K562 (cell line): ENCODE results near the gene SNAPC5. TPM values are rescaled to one million over a fixed set of nuclear protein-coding genes. Genes with fewer than 3 reads are reported as not detected.

Experiments used
- ARHGAP35 ChIP-seq: fragments of 450-650 bp; IDR thresholded peaks from 2 replicates; pipeline ENCODE4 v1.6.1; 2018; ENCODE audit not compliant: partially characterized antibody
- ETS2 ChIP-seq: IDR thresholded peaks from 2 replicates; pipeline ENCODE4 v1.6.1; 2016; ENCODE audit warnings: borderline replicate concordance, missing genetic modification characterization, mild to moderate bottlenecking, moderate library complexity, missing compliant biosample characterization; ENCODE audit not compliant: poor library complexity, severe bottlenecking
- GATAD2B ChIP-seq: fragments of 450-650 bp; IDR thresholded peaks from 2 replicates; pipeline ENCODE4 v1.6.1; 2017; ENCODE audit warnings: mild to moderate bottlenecking, borderline replicate concordance
- HCFC1 ChIP-seq: IDR thresholded peaks from 2 replicates; pipeline ENCODE4 v1.6.1; 2012; ENCODE audit warnings: low read depth, low read length, improper control_type of control experiment
- KDM4B ChIP-seq, 2 experiments: fragments of 450-650 bp in 1 of 2; sonication (generic) in 1 of 2; IDR thresholded peaks; 2 replicates each; pipeline ENCODE4 v1.6.1; 2016 to 2017; ENCODE audit warnings: borderline replicate concordance in 2 of 2, antibody characterized with exemption in 1 of 2, low read depth in 1 of 2, mild to moderate bottlenecking in 1 of 2
- LCOR ChIP-seq: sonication (generic); formaldehyde crosslinking; IDR thresholded peaks from 2 replicates; pipeline ENCODE4 v1.8.0; 2022; ENCODE audit warnings: mild to moderate bottlenecking, missing genetic modification reagents
- MEF2A ChIP-seq: IDR thresholded peaks from 2 replicates; pipeline ENCODE4 v1.6.1; 2011; ENCODE audit warnings: low read depth, mild to moderate bottlenecking, low read length, moderate library complexity; ENCODE audit not compliant: control insufficient read depth
- MTA1 ChIP-seq: fragments of 450-650 bp; IDR thresholded peaks from 2 replicates; pipeline ENCODE4 v1.6.1; 2017; ENCODE audit warnings: borderline replicate concordance
- MTA3 ChIP-seq: fragments of 450-650 bp; formaldehyde crosslinking; IDR thresholded peaks from 2 replicates; pipeline ENCODE4 v1.6.1; 2017; ENCODE audit warnings: mild to moderate bottlenecking, borderline replicate concordance
- PHB ChIP-seq: fragments of 250-450 bp; sonication (Bioruptor Pico); IDR thresholded peaks from 2 replicates; pipeline ENCODE4 v1.5.0; 2021
- PHF21A ChIP-seq: fragments of 450-650 bp; IDR thresholded peaks from 2 replicates; pipeline ENCODE4 v1.6.1; 2017; ENCODE audit warnings: low read depth, borderline replicate concordance
- RCOR1 ChIP-seq, 2 experiments: IDR thresholded peaks; 2 replicates each; pipeline ENCODE4 v1.6.1; 2012; ENCODE audit warnings: low read depth in 2 of 2, low read length in 2 of 2, borderline replicate concordance in 1 of 2, improper control_type of control experiment in 1 of 2
- TAL1 ChIP-seq: fragments of 450-650 bp; IDR thresholded peaks from 2 replicates; pipeline ENCODE4 v1.6.1; 2016; ENCODE audit warnings: mild to moderate bottlenecking
- TBP ChIP-seq: optimal IDR thresholded peaks from 2 replicates; pipeline ENCODE3; 2011; ENCODE audit warnings: low read depth, low read length, improper control_type of control experiment
- TOE1 ChIP-seq, 2 experiments: fragments of 450-650 bp in 1 of 2; sonication (generic) in 1 of 2; formaldehyde crosslinking in 1 of 2; IDR thresholded peaks; 2 replicates each; pipeline versions ENCODE4 v1.7.1 to v1.8.0; 2016 to 2022; ENCODE audit warnings: borderline replicate concordance in 2 of 2, mild to moderate bottlenecking in 2 of 2, antibody characterized with exemption in 1 of 2, inconsistent platforms in 1 of 2, low read depth in 1 of 2, missing genetic modification reagents in 1 of 2, moderate library complexity in 1 of 2
- ZBED1 ChIP-seq: IDR thresholded peaks from 2 replicates; pipeline ENCODE4 v1.6.1; 2014
- ZC3H8 ChIP-seq: fragments of 450-650 bp; IDR thresholded peaks from 2 replicates; pipeline ENCODE4 v1.6.1; 2017
- ZNF589 ChIP-seq: fragments of 200-800 bp; sonication (Bioruptor generic); IDR thresholded peaks from 2 replicates; pipeline ENCODE4 v1.6.1; 2016; ENCODE audit warnings: low read depth, missing genetic modification characterization, missing compliant biosample characterization
- ZNF766 ChIP-seq: fragments of 200-800 bp; sonication (Bioruptor generic); conservative IDR thresholded peaks from 2 replicates; pipeline ENCODE4 v1.6.1; 2016; ENCODE audit warnings: missing genetic modification characterization, missing compliant biosample characterization
- polyA plus RNA-seq, 8 experiments: library from polyadenylated mRNA; depleted of rRNA in 4 of 8; stranded (reverse) in 5 of 8; unstranded in 3 of 8; fragments of >200 nt; fragmentation: Nextera tagmentation in 2 of 8; fragmentation: Illumina TruSeq in 1 of 8; extraction: Ambion mirVana in 2 of 8; extraction: Trizol in 1 of 8; gene quantifications; 2 replicates each; pipeline versions ENCODE4 v1.2.1 to v1.2.3, GENCODE V29; 2011 to 2014; ENCODE audit warnings: inconsistent platforms in 1 of 8, missing spikeins in 1 of 8
- total RNA-seq, 7 experiments: library from RNA; depleted of rRNA in 6 of 7; stranded (reverse); fragments of >200 nt in 6 of 7; fragmentation: Illumina TruSeq in 2 of 7; extraction: Trizol in 2 of 7; gene quantifications; 2 replicates each; pipeline versions ENCODE4 v1.2.1 to v1.2.3, GENCODE V29; 2011 to 2021; ENCODE audit warnings: low replicate concordance in 1 of 7
- TF ChIP-seq, protein P1 (sequence below), 2 experiments: fragments of 150-350 bp in 1 of 2; IDR thresholded peaks; 2 replicates each; pipeline ENCODE4 v1.6.1; 2012 to 2016; ENCODE audit warnings: low read depth in 2 of 2, low read length in 2 of 2, mild to moderate bottlenecking in 1 of 2, moderate library complexity in 1 of 2
- TF ChIP-seq, protein P2 (sequence below): fragments of 450-650 bp; IDR thresholded peaks from 2 replicates; pipeline ENCODE4 v1.7.1; 2018; ENCODE audit warnings: mild to moderate bottlenecking, low read depth; ENCODE audit not compliant: partially characterized antibody

The SNAPC5 gene
- total and polyA plus RNA-seq, 9 of the 15 experiments (the other 6 are each of a cell fraction or from before 2014, with no cell fraction given), result 52.8 to 155 (median 96.5) TPM

DNA sequence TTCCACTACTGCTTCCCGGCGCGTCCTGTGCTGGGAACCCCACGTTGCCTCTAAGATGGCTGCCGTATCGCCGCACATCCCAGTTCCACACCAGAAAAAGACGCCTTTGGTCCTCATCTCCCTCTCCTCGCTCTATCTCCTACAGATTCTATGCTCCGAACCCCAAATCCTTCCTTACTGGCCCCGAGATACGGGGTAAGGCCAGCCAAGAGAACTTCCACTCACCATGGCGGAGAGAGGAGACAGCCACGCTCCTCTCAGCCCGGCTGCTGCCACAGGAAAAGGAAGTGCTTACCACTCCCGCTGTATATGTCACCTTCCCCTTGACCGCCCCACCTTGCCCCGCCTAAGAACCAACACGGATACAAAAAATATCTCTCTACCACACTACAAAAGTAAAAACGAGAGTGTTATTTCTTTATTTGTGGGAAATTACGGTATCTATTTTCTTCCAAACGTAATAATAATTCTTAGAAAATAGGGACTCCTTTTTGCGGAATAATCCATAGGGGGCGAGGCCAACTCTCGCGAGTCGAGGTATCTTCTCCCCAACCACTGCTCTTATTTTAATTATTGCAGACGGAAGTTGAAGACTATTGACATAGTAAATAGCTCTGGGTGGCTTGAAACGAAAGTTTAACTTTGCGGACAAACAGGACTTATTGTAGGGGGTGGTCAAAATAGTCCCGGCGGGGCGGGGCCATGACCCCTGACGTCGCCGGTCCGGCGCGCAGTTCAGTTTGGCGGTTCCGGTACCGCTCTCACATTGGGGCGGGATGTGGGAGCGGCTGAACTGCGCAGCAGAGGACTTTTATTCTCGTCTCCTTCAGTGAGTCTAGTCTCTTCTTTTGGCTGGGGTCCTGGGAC, 7.2 kb upstream of the SNAPC5 start, which contains the start of the genes RPL4 and ZWILCH (continued):
- TF ChIP-seq, protein P1, sequence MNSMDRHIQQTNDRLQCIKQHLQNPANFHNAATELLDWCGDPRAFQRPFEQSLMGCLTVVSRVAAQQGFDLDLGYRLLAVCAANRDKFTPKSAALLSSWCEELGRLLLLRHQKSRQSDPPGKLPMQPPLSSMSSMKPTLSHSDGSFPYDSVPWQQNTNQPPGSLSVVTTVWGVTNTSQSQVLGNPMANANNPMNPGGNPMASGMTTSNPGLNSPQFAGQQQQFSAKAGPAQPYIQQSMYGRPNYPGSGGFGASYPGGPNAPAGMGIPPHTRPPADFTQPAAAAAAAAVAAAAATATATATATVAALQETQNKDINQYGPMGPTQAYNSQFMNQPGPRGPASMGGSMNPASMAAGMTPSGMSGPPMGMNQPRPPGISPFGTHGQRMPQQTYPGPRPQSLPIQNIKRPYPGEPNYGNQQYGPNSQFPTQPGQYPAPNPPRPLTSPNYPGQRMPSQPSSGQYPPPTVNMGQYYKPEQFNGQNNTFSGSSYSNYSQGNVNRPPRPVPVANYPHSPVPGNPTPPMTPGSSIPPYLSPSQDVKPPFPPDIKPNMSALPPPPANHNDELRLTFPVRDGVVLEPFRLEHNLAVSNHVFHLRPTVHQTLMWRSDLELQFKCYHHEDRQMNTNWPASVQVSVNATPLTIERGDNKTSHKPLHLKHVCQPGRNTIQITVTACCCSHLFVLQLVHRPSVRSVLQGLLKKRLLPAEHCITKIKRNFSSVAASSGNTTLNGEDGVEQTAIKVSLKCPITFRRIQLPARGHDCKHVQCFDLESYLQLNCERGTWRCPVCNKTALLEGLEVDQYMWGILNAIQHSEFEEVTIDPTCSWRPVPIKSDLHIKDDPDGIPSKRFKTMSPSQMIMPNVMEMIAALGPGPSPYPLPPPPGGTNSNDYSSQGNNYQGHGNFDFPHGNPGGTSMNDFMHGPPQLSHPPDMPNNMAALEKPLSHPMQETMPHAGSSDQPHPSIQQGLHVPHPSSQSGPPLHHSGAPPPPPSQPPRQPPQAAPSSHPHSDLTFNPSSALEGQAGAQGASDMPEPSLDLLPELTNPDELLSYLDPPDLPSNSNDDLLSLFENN (IDR thresholded peaks at IDR 0.05; ENCODE audit: low read depth in 2 of 2, low read length in 2 of 2), result peak in 1 of 2 experiments; percentile 41; a peak in 1 of 4 replicates
- TF ChIP-seq ZBED1 (peak; percentile 31; the same call in 1 of the 2 replicates), HCFC1 (peak; percentile 57; the same call in 1 of the 2 replicates), ARHGAP35 (peak; percentile 89), KDM4B (IDR thresholded peaks at IDR 0.05; ENCODE audit: borderline replicate concordance in 2 of 2, low read depth in 1 of 2) (peak in 1 of 2 experiments; percentile 75; a peak in 1 of 4 replicates), MTA3 (peak; percentile 85; the same call in 1 of the 2 replicates), TOE1 (IDR thresholded peaks at IDR 0.05; ENCODE audit: borderline replicate concordance) (peak; percentile 32), TOE1 (CRISPR knock-in tag; IDR thresholded peaks at IDR 0.05; ENCODE audit: borderline replicate concordance, low read depth) (no peak), TBP (no peak), ZNF589 (CRISPR knock-in tag) (0 out of 2 replicates have a peak, but pooled peaks have one; percentile 57), ZNF766 (CRISPR knock-in tag) (0 out of 2 replicates have a peak, but pooled peaks have one; percentile 37), PHB (CRISPR knock-in tag) (peak; percentile 72; the same call in 1 of the 2 replicates), MEF2A (no peak), LCOR (CRISPR knock-in tag) (no peak; the same call in 1 of the 2 replicates), TAL1 (peak; percentile 44), PHF21A (no peak), RCOR1 (IDR thresholded peaks at IDR 0.05; ENCODE audit: borderline replicate concordance in 1 of 2, low read depth in 2 of 2, low read length in 2 of 2) (0 out of 4 replicates have a peak, but pooled peaks of 1 of the 2 experiments have one; percentile 8), ZC3H8 (0 out of 2 replicates have a peak, but pooled peaks have one; percentile 30), GATAD2B (no peak), ETS2 (tag) (no peak), MTA1 (peak; percentile 52)
- TF ChIP-seq, protein P2, sequence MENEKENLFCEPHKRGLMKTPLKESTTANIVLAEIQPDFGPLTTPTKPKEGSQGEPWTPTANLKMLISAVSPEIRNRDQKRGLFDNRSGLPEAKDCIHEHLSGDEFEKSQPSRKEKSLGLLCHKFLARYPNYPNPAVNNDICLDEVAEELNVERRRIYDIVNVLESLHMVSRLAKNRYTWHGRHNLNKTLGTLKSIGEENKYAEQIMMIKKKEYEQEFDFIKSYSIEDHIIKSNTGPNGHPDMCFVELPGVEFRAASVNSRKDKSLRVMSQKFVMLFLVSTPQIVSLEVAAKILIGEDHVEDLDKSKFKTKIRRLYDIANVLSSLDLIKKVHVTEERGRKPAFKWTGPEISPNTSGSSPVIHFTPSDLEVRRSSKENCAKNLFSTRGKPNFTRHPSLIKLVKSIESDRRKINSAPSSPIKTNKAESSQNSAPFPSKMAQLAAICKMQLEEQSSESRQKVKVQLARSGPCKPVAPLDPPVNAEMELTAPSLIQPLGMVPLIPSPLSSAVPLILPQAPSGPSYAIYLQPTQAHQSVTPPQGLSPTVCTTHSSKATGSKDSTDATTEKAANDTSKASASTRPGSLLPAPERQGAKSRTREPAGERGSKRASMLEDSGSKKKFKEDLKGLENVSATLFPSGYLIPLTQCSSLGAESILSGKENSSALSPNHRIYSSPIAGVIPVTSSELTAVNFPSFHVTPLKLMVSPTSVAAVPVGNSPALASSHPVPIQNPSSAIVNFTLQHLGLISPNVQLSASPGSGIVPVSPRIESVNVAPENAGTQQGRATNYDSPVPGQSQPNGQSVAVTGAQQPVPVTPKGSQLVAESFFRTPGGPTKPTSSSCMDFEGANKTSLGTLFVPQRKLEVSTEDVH, result peak; percentile 90
